Measurements from ENCODE around the gene FGGY. TPM values are rescaled to one million over a fixed set of nuclear protein-coding genes. Genes with fewer than 3 reads are reported as not detected.
A peak's percentile ranks its signal among the peaks of the same experiment; 100 is the strongest.

The FGGY gene
- polyA plus RNA-seq, 4 donors, result 5.7 to 24.3 (median 20.8) TPM

- DNase-seq (ENCODE audit: low read depth in 4 of 4, low spot score in 3 of 4), result no peak
Measured at GRCh38 chr1:59664166-59664565, 367.3 kb downstream of the FGGY start.

- DNase-seq (ENCODE audit: low read depth in 4 of 4, low spot score in 3 of 4), result no peak
Measured at GRCh38 chr1:59666106-59666505, 369.2 kb downstream of the FGGY start.

GRCh38 chr1:59667020-59667419 is 370.1 kb downstream of the FGGY start:
- DNase-seq (ENCODE audit: low read depth in 4 of 4, low spot score in 3 of 4), result no peak

- DNase-seq (ENCODE audit: low read depth in 4 of 4, low spot score in 3 of 4), result no peak
Measured at GRCh38 chr1:59669752-59670312, 372.9 kb downstream of the FGGY start.

GRCh38 chr1:59670662-59671061 is 373.8 kb downstream of the FGGY start:
- DNase-seq (ENCODE audit: low read depth in 4 of 4, low spot score in 3 of 4), result no peak

GRCh38 chr1:59671066-59671952 is 374.4 kb downstream of the FGGY start:
- no peak for DNase-seq (ENCODE audit: low read depth in 4 of 4, low spot score in 3 of 4)

- DNase-seq (ENCODE audit: low read depth in 4 of 4, low spot score in 3 of 4), result no peak
Measured at GRCh38 chr1:59671953-59672305, 375.0 kb downstream of the FGGY start.

- no peak for DNase-seq (ENCODE audit: low read depth in 4 of 4, low spot score in 3 of 4)
Measured at GRCh38 chr1:59672851-59673572, 376.1 kb downstream of the FGGY start.

- DNase-seq (ENCODE audit: low read depth in 4 of 4, low spot score in 3 of 4), result no peak
Measured at GRCh38 chr1:59673573-59674450, 376.9 kb downstream of the FGGY start.

GRCh38 chr1:59674595-59674994 is 377.7 kb downstream of the FGGY start:
- no peak for DNase-seq (ENCODE audit: low read depth in 4 of 4, low spot score in 3 of 4)

- DNase-seq (ENCODE audit: low read depth in 4 of 4, low spot score in 3 of 4), result no peak
Measured at GRCh38 chr1:59675936-59676335, 379.0 kb downstream of the FGGY start.

GRCh38 chr1:59678040-59678439 is 381.1 kb downstream of the FGGY start:
- no peak for DNase-seq (ENCODE audit: low read depth in 4 of 4, low spot score in 3 of 4)

GRCh38 chr1:59678493-59679228 is 381.8 kb downstream of the FGGY start:
- DNase-seq (ENCODE audit: low read depth in 4 of 4, low spot score in 3 of 4), result peak in 2 of 4 donors; percentile 46 to 65

- no peak for DNase-seq (ENCODE audit: low read depth in 4 of 4, low spot score in 3 of 4)
Measured at GRCh38 chr1:59680044-59680443, 383.1 kb downstream of the FGGY start.

- no peak for DNase-seq (ENCODE audit: low read depth in 4 of 4, low spot score in 3 of 4)
Measured at GRCh38 chr1:59682396-59683080, 385.6 kb downstream of the FGGY start.

- no peak for DNase-seq (ENCODE audit: low read depth in 4 of 4, low spot score in 3 of 4)
Measured at GRCh38 chr1:59683197-59683596, 386.3 kb downstream of the FGGY start.

GRCh38 chr1:59684698-59685097 is 387.8 kb downstream of the FGGY start:
- DNase-seq (ENCODE audit: low read depth in 4 of 4, low spot score in 3 of 4), result no peak

- no peak for DNase-seq (ENCODE audit: low read depth in 4 of 4, low spot score in 3 of 4)
Measured at GRCh38 chr1:59685101-59685500, 388.2 kb downstream of the FGGY start.

- DNase-seq (ENCODE audit: low read depth in 4 of 4, low spot score in 3 of 4), result no peak
Measured at GRCh38 chr1:59685666-59686065, 388.8 kb downstream of the FGGY start.
